HepG2 (cell line): ENCODE measurements around the gene FRAS1. TPM values are rescaled to one million over a fixed set of nuclear protein-coding genes. Genes with fewer than 3 reads are reported as not detected.

Experiments
- ATAC-seq: fragments of 200-7000 bp; cut with Tn5 transposase; 3 replicates; pipeline ENCODE4 v1.9.1; 2020; ENCODE audit warnings: mild to moderate bottlenecking, moderate library complexity
- BruUV-seq: library from RNA; stranded (reverse); fragments of 400-500 nt; replicated peaks from 2 replicates; lab custom pipeline; 2021; lab: Mats Ljungman, UMichigan
- CTCF ChIA-PET: fragments of 300-600 bp; formaldehyde crosslinking; extraction: SDS; loops from one replicate; lab custom pipeline; 2021; ENCODE audit warnings: low total read pairs, inconsistent platforms, low intra/inter-chr PET ratio; lab: Yijun Ruan, JAX
- POLR2A ChIA-PET: fragments of 350-600 bp; sonication (Branson Sonifier 250); formaldehyde crosslinking; loops from one replicate; lab custom pipeline; 2020; ENCODE audit warnings: antibody characterized with exemption, inconsistent platforms; lab: Yijun Ruan, JAX
- DNase-seq: peaks from one replicate; pipeline ENCODE4 v3.0.0-alpha.2; 2015; ENCODE audit warnings: low spot score
- FAIRE-seq: peaks from 3 replicates; lab custom pipeline; 2011; peaks lifted over from hg19 to GRCh38; lab: Jason Lieb, UNC
- H2AFZ ChIP-seq: one replicate; pipeline ENCODE4 v1.6.1; 2011; ENCODE audit warnings: low read length, inconsistent platforms
- H3K27ac ChIP-seq: fragments of 300-600 bp; 3 replicates; pipeline ENCODE4 v1.8.0; 2011; ENCODE audit warnings: mixed run types, mild to moderate bottlenecking, mixed read lengths, low read length, inconsistent platforms; ENCODE audit not compliant: insufficient read depth; ENCODE audit errors: extremely low read length
- H3K27me3 ChIP-seq, 2 experiments: fragments of 200-600 bp in 1 of 2; 2 replicates in 1 of 2; 3 replicates in 1 of 2; pipeline versions ENCODE4 v1.6.0 to v1.8.0; 2011; ENCODE audit warnings: low read length in 2 of 2, mild to moderate bottlenecking in 2 of 2, moderate library complexity in 2 of 2, inconsistent platforms in 1 of 2; ENCODE audit not compliant: insufficient read depth in 2 of 2, control insufficient read depth in 1 of 2
- H3K36me3 ChIP-seq, 2 experiments: fragments of 200-600 bp in 1 of 2; replicated peaks in 1 of 2; 2 replicates in 1 of 2; 3 replicates in 1 of 2; pipeline versions ENCODE4 v1.5.1 to v1.8.0; 2011; ENCODE audit warnings: low read length in 2 of 2, inconsistent platforms in 1 of 2; ENCODE audit not compliant: insufficient read depth in 2 of 2, control insufficient read depth in 1 of 2
- H3K4me1 ChIP-seq: 2 replicates; pipeline ENCODE4 v1.5.1; 2012; ENCODE audit warnings: low read length, inconsistent platforms; ENCODE audit not compliant: insufficient read depth
- H3K4me2 ChIP-seq: 2 replicates; pipeline ENCODE4 v1.6.0; 2011; ENCODE audit warnings: low read depth, low read length, inconsistent platforms
- H3K4me3 ChIP-seq, 3 experiments: fragments of 200-600 bp in 1 of 3; sonication (generic), shearing (Covaris generic) in 1 of 3; replicated peaks in 1 of 3; 2 replicates each; pipeline ENCODE4 v1.5.1; 2011 to 2016; ENCODE audit warnings: low read length in 3 of 3, inconsistent platforms in 2 of 3, low read depth in 2 of 3, mild to moderate bottlenecking in 2 of 3, control low read depth in 1 of 3, mixed read lengths in 1 of 3; ENCODE audit not compliant: insufficient read depth in 1 of 3
- H3K79me2 ChIP-seq: one replicate; pipeline ENCODE4 v1.6.1; 2011; ENCODE audit warnings: low read length, inconsistent platforms; ENCODE audit not compliant: insufficient read depth
- H3K9ac ChIP-seq: 2 replicates; pipeline ENCODE4 v1.6.0; 2011; ENCODE audit warnings: mild to moderate bottlenecking, low read depth, low read length, inconsistent platforms; ENCODE audit not compliant: insufficient read depth
- H3K9me3 ChIP-seq: 2 replicates; pipeline ENCODE4 v1.5.1; 2012; ENCODE audit warnings: mild to moderate bottlenecking, low read length
- H4K20me1 ChIP-seq: 2 replicates; pipeline ENCODE4 v1.6.0; 2011; ENCODE audit warnings: inconsistent platforms, mild to moderate bottlenecking, low read length, moderate library complexity; ENCODE audit not compliant: insufficient read depth
- CERS6 ChIP-seq: sonication (generic); formaldehyde crosslinking; IDR thresholded peaks from 2 replicates; pipeline ENCODE4 v1.5.0; 2020; ENCODE audit warnings: missing genetic modification reagents
- CREM ChIP-seq, 2 experiments: sonication (generic) in 1 of 2; formaldehyde crosslinking in 1 of 2; IDR thresholded peaks; 2 replicates each; pipeline versions ENCODE4 v1.4.0 to v1.6.1; 2016 to 2020; ENCODE audit warnings: antibody characterized with exemption in 1 of 2, mild to moderate bottlenecking in 1 of 2, missing genetic modification reagents in 1 of 2
- FOSL1 ChIP-seq: sonication (generic); formaldehyde crosslinking; IDR thresholded peaks from 2 replicates; pipeline ENCODE4 v1.9.0; 2021; ENCODE audit warnings: missing genetic modification reagents, borderline replicate concordance
- FOSL2 ChIP-seq: sonication (generic); formaldehyde crosslinking; IDR thresholded peaks from 2 replicates; pipeline ENCODE4 v1.4.0; 2020; ENCODE audit warnings: missing genetic modification reagents
- GFI1 ChIP-seq: sonication (generic); formaldehyde crosslinking; IDR thresholded peaks from 2 replicates; pipeline ENCODE4 v1.5.0; 2020; ENCODE audit warnings: missing genetic modification reagents, mild to moderate bottlenecking, borderline replicate concordance
- IRX3 ChIP-seq: sonication (generic); formaldehyde crosslinking; IDR thresholded peaks from 2 replicates; pipeline ENCODE4 v1.8.1; 2023; ENCODE audit warnings: mild to moderate bottlenecking, low read depth, missing genetic modification reagents, borderline replicate concordance
- NBN ChIP-seq: fragments of 450-650 bp; conservative IDR thresholded peaks from 2 replicates; pipeline ENCODE4 v1.6.1; 2017
- NR3C1 ChIP-seq: sonication (generic); formaldehyde crosslinking; IDR thresholded peaks from 2 replicates; pipeline ENCODE4 v1.4.0; 2020; ENCODE audit warnings: missing genetic modification reagents
- POGZ ChIP-seq: sonication (generic); formaldehyde crosslinking; IDR thresholded peaks from 2 replicates; pipeline ENCODE4 v1.4.0; 2020; ENCODE audit warnings: mild to moderate bottlenecking, missing genetic modification reagents
- TFAP4 ChIP-seq: sonication (generic); IDR thresholded peaks from 2 replicates; pipeline ENCODE4 v1.6.1; 2016; ENCODE audit warnings: low read depth, borderline replicate concordance
- ZFP36 ChIP-seq: fragments of 150-350 bp; IDR thresholded peaks from 2 replicates; pipeline ENCODE4 v1.6.1; 2018; ENCODE audit warnings: borderline replicate concordance, low read length, low read depth; ENCODE audit not compliant: partially characterized antibody
- ZNF17 ChIP-seq: sonication (generic); formaldehyde crosslinking; IDR thresholded peaks from 2 replicates; pipeline ENCODE4 v1.5.0; 2020; ENCODE audit warnings: mild to moderate bottlenecking, missing genetic modification reagents
- ZNF3 ChIP-seq: IDR thresholded peaks from 2 replicates; pipeline ENCODE4 v1.7.0; 2017; ENCODE audit warnings: inconsistent platforms
- WGBS: methylation state at CpG from one replicate; pipeline ENCODE4 v1.1.6; 2017; ENCODE audit warnings: low lambda C conversion rate; 5-methylcytosine and 5-hydroxymethylcytosine counted together
- in situ Hi-C: cut with HindIII; loops from 2 replicates; pipeline ENCODE4 v1.10.0; 2017; ENCODE audit warnings: low pct_unique_long_range_greater_than_20kb; ENCODE audit not compliant: extremely low pct_ligation_motif_present
- intact Hi-C: fragments of 100-400 bp; cut with micrococcal nuclease; formaldehyde crosslinking; loops from one replicate; pipeline ENCODE4 v1.10.0; 2022; ENCODE audit not compliant: unreplicated experiment
- polyA plus RNA-seq, 8 experiments: library from polyadenylated mRNA; depleted of rRNA in 3 of 8; stranded (reverse) in 7 of 8; unstranded in 1 of 8; fragments of >200 nt; fragmentation: Illumina TruSeq in 4 of 8; extraction: Trizol in 4 of 8; gene quantifications; 2 replicates each; pipeline versions ENCODE4 v1.2.1 to v1.2.3, GENCODE V29; 2011 to 2016; ENCODE audit warnings: low read depth in 4 of 8, missing spikeins in 1 of 8, mixed read lengths in 1 of 8; ENCODE audit not compliant: insufficient read depth in 1 of 8
- total RNA-seq, 5 experiments: library from RNA; depleted of rRNA; stranded (reverse); fragments of >200 nt; fragmentation: Illumina TruSeq; extraction: Trizol; gene quantifications; 2 replicates each; pipeline ENCODE4 v1.2.3, GENCODE V29; 2016; ENCODE audit warnings: low read depth in 1 of 5
- TF ChIP-seq, protein P1 (sequence below): sonication (generic); formaldehyde crosslinking; IDR thresholded peaks from 2 replicates; pipeline ENCODE4 v1.4.0; 2020; ENCODE audit warnings: missing genetic modification reagents, borderline replicate concordance
- TF ChIP-seq, protein P2 (sequence below): sonication (generic); formaldehyde crosslinking; IDR thresholded peaks from 2 replicates; pipeline ENCODE4 v1.4.0; 2020; ENCODE audit warnings: mild to moderate bottlenecking, missing genetic modification reagents

Gene FRAS1
- total and polyA plus RNA-seq, 2 of the 13 experiments (the other 11 are each of a cell fraction or from before 2014, with no cell fraction given): 22.5 to 31.6 TPM

DNA sequence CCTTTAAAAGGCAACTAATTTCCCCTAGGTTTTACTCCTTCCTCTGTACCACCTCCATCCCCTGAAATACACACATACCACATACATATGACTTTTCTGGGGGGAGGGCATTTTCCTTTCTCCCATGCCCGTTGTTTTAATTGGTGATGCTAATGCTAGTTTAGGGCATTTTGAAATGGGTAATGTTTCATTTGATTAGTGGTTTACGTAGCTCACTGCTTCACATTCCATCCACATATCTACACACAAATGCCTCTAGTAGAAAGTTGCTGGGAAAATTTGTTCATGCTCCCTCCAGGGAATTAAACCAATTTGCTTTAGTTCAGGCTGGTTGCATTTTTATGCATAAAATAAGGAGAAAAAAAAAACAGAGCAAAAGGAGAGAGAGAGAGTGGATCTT, 231.2 kb downstream of the FRAS1 start:
- no peaks in the 10 kb centered on the region for H3K9me3 ChIP-seq
- no peak for DNase-seq
- WGBS: 87% methylated on average over 2 of the region's 2 CpGs
- FAIRE-seq: no peak
- ChIA-PET POLR2A (no interaction called here), CTCF (no interaction called here)
- no peaks in the 10 kb centered on the region for H3K27me3 ChIP-seq
- no peak overlapping the region for H3K4me3 ChIP-seq
- H3K4me2 ChIP-seq: no peak overlapping the region
- intact Hi-C loops: no loop called here
- BruUV-seq: no TSS peak
- no peak overlapping the region for H2AFZ ChIP-seq
- H3K4me1 ChIP-seq: no peaks in the 10 kb centered on the region
- in situ Hi-C loops: no loop called here
- peaks cover 17 to 54% of the 10 kb centered on the region in 2 experiments for H3K36me3 ChIP-seq
- H3K79me2 ChIP-seq: no peaks in the 10 kb centered on the region
- H3K27ac ChIP-seq: no peak overlapping the region
- ATAC-seq: no peak
- H3K9ac ChIP-seq: no peak overlapping the region
- no peaks in the 10 kb centered on the region for H4K20me1 ChIP-seq
- TF ChIP-seq GFI1 (CRISPR knock-in tag) (no peak), FOSL1 (CRISPR knock-in tag) (no peak), NBN (no peak), POGZ (CRISPR knock-in tag) (no peak), ZNF17 (CRISPR knock-in tag) (no peak), CREM (IDR thresholded peaks at IDR 0.05) (no peak), CREM (CRISPR knock-in tag; IDR thresholded peaks at IDR 0.05) (no peak), CERS6 (no peak), ZNF3 (no peak), FOSL2 (CRISPR knock-in tag) (no peak), TFAP4 (no peak), IRX3 (CRISPR knock-in tag) (no peak), ZFP36 (no peak), NR3C1 (CRISPR knock-in tag) (no peak)
- TF ChIP-seq, protein P1, sequence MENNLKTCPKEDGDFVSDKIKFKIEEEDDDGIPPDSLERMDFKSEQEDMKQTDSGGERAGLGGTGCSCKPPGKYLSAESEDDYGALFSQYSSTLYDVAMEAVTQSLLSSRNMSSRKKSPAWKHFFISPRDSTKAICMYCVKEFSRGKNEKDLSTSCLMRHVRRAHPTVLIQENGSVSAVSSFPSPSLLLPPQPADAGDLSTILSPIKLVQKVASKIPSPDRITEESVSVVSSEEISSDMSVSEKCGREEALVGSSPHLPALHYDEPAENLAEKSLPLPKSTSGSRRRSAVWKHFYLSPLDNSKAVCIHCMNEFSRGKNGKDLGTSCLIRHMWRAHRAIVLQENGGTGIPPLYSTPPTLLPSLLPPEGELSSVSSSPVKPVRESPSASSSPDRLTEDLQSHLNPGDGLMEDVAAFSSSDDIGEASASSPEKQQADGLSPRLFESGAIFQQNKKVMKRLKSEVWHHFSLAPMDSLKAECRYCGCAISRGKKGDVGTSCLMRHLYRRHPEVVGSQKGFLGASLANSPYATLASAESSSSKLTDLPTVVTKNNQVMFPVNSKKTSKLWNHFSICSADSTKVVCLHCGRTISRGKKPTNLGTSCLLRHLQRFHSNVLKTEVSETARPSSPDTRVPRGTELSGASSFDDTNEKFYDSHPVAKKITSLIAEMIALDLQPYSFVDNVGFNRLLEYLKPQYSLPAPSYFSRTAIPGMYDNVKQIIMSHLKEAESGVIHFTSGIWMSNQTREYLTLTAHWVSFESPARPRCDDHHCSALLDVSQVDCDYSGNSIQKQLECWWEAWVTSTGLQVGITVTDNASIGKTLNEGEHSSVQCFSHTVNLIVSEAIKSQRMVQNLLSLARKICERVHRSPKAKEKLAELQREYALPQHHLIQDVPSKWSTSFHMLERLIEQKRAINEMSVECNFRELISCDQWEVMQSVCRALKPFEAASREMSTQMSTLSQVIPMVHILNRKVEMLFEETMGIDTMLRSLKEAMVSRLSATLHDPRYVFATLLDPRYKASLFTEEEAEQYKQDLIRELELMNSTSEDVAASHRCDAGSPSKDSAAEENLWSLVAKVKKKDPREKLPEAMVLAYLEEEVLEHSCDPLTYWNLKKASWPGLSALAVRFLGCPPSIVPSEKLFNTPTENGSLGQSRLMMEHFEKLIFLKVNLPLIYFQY (CRISPR knock-in tag): no peak
- TF ChIP-seq, protein P2, sequence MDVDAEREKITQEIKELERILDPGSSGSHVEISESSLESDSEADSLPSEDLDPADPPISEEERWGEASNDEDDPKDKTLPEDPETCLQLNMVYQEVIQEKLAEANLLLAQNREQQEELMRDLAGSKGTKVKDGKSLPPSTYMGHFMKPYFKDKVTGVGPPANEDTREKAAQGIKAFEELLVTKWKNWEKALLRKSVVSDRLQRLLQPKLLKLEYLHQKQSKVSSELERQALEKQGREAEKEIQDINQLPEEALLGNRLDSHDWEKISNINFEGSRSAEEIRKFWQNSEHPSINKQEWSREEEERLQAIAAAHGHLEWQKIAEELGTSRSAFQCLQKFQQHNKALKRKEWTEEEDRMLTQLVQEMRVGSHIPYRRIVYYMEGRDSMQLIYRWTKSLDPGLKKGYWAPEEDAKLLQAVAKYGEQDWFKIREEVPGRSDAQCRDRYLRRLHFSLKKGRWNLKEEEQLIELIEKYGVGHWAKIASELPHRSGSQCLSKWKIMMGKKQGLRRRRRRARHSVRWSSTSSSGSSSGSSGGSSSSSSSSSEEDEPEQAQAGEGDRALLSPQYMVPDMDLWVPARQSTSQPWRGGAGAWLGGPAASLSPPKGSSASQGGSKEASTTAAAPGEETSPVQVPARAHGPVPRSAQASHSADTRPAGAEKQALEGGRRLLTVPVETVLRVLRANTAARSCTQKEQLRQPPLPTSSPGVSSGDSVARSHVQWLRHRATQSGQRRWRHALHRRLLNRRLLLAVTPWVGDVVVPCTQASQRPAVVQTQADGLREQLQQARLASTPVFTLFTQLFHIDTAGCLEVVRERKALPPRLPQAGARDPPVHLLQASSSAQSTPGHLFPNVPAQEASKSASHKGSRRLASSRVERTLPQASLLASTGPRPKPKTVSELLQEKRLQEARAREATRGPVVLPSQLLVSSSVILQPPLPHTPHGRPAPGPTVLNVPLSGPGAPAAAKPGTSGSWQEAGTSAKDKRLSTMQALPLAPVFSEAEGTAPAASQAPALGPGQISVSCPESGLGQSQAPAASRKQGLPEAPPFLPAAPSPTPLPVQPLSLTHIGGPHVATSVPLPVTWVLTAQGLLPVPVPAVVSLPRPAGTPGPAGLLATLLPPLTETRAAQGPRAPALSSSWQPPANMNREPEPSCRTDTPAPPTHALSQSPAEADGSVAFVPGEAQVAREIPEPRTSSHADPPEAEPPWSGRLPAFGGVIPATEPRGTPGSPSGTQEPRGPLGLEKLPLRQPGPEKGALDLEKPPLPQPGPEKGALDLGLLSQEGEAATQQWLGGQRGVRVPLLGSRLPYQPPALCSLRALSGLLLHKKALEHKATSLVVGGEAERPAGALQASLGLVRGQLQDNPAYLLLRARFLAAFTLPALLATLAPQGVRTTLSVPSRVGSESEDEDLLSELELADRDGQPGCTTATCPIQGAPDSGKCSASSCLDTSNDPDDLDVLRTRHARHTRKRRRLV (CRISPR knock-in tag): no peak
